ENCODE data around the gene AGAP1. TPM values are rescaled to one million over a fixed set of nuclear protein-coding genes. Genes with fewer than 3 reads are reported as not detected.
A peak's percentile ranks its signal among the peaks of the same experiment; 100 is the strongest.

The AGAP1 gene
- total RNA-seq, 1 donor = 12.3 TPM

DNA sequence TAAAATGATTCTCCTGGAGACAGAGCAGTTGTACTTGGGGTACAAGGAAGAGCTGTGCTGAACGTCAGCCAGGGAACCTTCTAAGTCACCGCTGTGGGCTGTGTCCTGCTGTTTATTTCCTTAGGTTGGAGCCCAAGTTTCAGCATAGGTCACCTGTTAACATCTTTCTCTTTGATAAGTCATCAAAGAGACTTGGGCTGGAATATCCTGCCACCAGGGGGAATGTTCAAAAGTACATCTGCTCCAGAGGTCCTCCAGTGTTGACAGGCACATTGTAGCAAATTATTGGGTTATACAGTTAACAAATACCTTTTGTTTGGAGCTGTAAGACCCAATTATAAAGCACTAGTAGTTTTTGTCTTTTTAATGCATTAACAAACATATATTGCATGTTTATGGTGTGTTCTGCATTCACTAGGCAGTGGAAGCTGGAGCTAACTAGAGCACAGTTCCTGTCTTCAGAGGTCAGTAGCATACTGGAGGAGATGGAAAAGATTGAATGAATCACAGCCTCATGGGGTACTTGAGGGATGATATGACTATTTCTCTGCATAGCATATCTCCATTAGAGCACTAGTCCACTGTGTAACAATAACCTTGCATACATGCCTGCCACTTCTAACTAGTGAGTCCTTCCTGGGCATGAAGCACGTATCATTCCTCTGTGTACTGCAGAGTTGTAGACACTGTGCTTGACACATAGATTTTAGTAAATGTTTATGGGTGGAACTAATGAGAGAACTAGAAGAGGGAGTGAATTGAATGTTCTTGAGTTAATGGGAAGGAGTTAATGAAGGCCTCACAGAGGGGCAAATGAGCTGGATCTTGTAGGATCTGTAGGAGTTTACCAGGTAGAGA lies 182.1 kb downstream of the AGAP1 start:
- peak; percentile 28 for DNase-seq (ENCODE audit: low read depth)
- no peak overlapping the region for H3K4me3 ChIP-seq (ENCODE audit: low read depth, low read length)
- TF ChIP-seq, protein P1, sequence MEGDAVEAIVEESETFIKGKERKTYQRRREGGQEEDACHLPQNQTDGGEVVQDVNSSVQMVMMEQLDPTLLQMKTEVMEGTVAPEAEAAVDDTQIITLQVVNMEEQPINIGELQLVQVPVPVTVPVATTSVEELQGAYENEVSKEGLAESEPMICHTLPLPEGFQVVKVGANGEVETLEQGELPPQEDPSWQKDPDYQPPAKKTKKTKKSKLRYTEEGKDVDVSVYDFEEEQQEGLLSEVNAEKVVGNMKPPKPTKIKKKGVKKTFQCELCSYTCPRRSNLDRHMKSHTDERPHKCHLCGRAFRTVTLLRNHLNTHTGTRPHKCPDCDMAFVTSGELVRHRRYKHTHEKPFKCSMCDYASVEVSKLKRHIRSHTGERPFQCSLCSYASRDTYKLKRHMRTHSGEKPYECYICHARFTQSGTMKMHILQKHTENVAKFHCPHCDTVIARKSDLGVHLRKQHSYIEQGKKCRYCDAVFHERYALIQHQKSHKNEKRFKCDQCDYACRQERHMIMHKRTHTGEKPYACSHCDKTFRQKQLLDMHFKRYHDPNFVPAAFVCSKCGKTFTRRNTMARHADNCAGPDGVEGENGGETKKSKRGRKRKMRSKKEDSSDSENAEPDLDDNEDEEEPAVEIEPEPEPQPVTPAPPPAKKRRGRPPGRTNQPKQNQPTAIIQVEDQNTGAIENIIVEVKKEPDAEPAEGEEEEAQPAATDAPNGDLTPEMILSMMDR (IDR thresholded peaks at IDR 0.05; ENCODE audit: insufficient read depth, low read length) = peak; percentile 22

DNA sequence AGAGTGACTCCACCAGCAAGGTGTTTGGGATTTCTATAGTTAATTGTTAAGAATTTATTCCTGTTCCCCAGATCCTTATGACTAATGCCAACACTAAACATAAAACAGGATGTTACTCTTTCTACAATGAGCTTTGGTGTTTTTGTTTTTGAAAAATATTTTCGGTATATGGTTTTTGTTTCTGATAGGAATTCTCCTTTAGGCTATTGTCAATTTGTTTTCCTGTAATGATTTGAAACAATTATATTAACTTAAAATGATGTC lies 182.6 kb downstream of the AGAP1 start:
- H3K4me3 ChIP-seq (ENCODE audit: low read depth, low read length) = no peak overlapping the region
- TF ChIP-seq, protein P1 (IDR thresholded peaks at IDR 0.05; ENCODE audit: insufficient read depth, low read length) = no peak
- no peak for DNase-seq (ENCODE audit: low read depth)

DNA sequence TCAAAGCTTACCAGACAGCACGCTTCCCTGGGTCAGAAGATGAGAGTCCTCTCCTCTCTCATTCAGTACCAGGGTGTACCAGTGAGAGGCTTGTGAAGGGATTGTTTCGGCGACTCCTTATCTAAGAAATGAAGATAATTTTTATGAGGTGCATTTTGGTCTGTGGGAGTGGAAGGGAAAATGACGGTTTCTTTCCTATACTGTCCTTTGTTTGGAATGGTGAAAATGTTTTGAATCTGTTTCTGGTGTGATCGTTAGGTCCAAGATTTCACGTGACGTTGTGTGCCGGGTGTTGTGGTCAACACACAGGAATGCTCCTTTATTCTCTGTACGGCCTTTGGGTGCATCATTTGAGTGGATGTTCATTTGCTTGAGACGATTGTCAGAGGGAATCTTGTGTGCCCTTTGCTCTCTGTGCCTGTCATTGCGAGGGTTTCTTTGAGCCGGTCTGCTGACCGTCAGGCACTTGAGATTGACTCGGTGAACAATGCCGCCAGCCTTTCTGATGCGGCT lies 183.5 kb downstream of the AGAP1 start:
- TF ChIP-seq, protein P1 (IDR thresholded peaks at IDR 0.05; ENCODE audit: insufficient read depth, low read length) = no peak
- DNase-seq (ENCODE audit: low read depth) = no peak
- H3K4me3 ChIP-seq (ENCODE audit: low read depth, low read length) = no peak overlapping the region

DNA sequence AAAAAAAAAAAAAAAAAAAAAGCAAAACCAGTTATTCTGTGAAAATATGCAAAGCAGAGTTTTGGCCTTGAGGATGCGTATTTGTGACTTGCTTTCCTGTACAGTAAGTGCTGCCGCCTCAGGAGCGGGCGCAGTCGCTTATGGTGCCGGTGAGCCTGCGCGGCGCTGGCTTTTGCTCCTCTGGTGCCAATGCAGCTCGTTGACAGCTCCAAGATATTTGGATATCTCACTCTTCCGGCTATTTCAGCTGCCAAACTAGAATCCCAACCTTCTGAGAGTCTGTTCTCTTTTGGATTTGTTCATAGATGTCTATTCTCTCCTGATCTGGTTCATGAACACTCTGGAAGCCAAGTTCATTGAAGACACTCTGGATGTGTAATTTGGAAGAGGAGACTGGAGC lies 184.1 kb downstream of the AGAP1 start:
- H3K4me3 ChIP-seq (ENCODE audit: low read depth, low read length) = no peak overlapping the region
- DNase-seq (ENCODE audit: low read depth) = no peak
- TF ChIP-seq, protein P1 (IDR thresholded peaks at IDR 0.05; ENCODE audit: insufficient read depth, low read length) = no peak

DNA sequence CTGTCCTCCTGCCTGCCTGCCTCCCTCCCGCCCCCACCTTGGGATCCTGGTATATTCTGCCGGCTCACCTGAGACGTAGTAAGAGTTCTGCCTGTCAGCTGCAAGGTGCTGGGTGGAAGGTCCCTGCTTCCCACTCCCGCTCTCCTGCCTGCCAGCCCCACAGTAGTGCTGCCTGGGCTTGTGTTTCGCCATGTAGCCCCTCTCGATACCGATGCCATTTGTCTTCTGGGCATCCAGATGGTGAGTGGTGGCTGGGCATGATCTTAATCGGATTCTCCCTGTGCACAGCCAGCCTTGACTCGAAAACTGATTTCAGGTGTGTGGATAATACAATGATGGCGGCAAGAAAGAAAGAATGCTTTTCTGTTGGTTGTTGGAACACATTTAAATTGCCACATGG lies 184.9 kb downstream of the AGAP1 start:
- no peak overlapping the region for H3K4me3 ChIP-seq (ENCODE audit: low read depth, low read length)
- TF ChIP-seq, protein P1 (IDR thresholded peaks at IDR 0.05; ENCODE audit: insufficient read depth, low read length) = no peak
- DNase-seq (ENCODE audit: low read depth) = no peak

DNA sequence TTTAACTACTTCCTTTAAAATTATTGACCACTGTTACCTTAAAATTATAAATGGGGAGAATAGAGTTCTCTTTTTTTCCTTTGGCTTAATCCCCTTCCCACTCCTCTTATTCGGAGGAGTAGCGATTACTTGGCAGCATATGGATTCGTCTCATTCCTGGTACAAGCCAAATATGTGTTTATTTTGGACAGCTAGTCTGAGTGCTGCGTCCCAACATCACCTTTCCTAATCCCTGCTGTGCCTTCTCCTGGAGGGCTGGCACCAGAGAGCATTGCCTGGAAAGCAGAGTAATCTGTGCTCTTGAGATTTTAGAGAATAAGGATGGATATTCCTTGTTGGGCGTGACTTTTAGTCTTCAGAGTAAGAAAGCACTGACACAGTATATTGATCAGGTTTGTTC lies 185.6 kb downstream of the AGAP1 start:
- DNase-seq (ENCODE audit: low read depth) = no peak
- TF ChIP-seq, protein P1 (IDR thresholded peaks at IDR 0.05; ENCODE audit: insufficient read depth, low read length) = no peak
- H3K4me3 ChIP-seq (ENCODE audit: low read depth, low read length) = no peak overlapping the region
